Stimulated activated CD8-positive, alpha-beta memory T cell treated with anti-CD3 and anti-CD28 coated beads, Interleukin-4, amount 100 ng/mL, for 1 hour (primary cell): ENCODE results near the gene LCNL1.

ENCODE experiments used
- DNase-seq, 2 donors: peaks; one replicate each; pipeline ENCODE4 v3.0.0-alpha.2; 2020; ENCODE audit warnings: low read depth in 2 of 2, low spot score in 1 of 2

The LCNL1 gene

DNA sequence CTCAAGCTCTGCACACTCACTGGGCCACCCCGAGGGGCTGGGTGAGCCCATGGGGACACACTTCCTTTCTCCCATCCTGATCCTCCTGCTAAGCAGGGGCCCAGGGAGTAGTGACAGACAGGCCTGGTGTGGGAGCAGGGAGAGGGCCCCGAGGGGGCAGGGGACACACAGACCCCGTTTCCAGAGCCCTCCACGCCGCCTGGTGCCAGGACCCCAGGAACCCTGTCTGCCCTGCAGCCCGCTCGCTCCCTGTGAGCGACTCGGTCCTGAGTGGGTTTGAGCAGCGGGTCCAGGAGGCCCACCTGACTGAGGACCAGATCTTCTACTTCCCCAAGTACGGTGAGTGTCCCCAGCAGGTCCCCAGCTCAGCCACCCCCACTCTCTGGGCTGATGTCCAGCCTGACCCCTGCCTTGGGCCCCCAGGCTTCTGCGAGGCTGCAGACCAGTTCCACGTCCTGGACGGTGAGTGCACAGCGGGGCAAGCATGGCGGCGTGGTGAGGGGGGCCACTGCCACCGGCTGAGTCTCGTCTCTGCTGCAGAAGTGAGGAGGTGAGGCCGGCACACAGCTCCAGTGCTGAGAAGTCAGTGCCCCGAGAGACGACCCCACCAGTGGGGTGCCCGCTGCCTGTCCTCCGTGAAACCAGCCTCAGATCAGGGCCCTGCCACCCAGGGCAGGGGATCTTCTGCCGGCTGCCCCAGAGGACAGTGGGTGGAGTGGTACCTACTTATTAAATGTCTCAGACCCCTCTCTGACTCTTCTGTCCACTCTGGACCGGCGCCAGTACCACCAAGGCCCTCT is 36.4 kb upstream of the LCNL1 start:
- DNase-seq = no peak

DNA sequence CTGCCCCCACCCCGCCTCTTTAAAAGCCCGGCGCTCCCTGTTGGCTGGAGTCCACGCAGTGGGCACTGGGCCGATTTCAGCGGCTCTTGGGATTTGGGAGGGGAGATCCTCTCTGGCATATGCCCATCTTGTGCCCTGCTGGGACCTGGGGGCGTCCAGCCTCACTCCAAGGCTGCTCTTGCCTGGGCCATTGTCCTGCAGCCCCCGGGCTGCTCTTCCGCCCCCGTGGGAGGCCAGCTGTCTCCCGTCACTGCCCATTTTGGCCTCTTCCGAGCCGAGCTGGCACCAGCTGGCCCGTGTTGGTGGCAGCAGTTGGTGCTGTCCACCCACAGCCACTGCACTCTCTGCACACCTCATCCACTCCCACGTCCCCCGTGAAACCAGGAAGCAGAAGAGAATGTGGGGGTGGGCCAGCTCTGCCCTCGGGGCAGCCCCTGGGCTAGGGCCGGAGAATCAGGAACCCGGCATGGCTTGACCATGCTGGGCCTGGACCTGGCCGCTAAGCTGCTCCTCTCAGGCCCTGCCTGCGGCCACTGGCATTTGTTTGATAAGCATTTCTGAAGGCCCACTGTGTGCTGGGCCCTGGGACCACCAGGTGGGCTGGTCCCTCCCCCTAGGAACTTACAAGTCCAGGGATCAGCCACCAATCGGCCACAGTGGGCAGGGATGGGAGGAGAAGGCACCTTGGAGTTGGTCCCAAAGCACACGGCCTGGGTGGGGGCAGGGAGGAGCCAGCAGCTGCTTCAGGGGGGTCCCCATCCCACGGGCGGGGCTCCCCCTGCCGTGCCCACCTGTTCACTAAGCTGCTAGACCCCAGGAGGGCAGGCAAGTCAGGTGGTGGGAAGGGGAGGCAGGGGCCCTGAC is 35.5 kb upstream of the LCNL1 start:
- no peak for DNase-seq

DNA sequence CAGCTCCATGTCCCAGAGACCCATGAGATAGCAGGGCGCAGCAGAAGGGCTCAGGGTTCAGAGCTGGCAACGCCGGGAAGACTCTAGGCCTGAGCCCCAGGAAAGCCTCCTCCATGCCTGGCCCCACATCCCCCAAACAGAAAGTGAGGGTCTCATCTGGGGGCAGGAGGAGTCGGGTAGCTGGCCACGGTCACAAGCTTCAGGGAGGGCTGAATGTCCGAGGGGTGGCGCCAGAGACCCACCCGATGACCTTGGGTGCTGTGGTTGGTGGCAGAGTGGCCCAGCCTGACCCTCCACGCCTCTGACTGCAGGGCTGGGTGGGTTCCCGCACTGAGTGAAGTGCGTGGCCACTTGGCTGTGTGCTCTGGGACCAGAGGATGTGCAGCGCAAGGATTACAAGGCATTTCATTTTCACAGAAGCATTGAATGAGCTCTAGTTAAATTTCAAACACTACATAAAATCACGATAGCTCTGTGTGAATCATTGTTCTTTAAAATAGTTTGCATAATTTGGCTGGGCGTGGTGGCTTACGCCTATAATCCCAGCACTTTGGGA is 34.8 kb upstream of the LCNL1 start:
- no peak for DNase-seq

DNA sequence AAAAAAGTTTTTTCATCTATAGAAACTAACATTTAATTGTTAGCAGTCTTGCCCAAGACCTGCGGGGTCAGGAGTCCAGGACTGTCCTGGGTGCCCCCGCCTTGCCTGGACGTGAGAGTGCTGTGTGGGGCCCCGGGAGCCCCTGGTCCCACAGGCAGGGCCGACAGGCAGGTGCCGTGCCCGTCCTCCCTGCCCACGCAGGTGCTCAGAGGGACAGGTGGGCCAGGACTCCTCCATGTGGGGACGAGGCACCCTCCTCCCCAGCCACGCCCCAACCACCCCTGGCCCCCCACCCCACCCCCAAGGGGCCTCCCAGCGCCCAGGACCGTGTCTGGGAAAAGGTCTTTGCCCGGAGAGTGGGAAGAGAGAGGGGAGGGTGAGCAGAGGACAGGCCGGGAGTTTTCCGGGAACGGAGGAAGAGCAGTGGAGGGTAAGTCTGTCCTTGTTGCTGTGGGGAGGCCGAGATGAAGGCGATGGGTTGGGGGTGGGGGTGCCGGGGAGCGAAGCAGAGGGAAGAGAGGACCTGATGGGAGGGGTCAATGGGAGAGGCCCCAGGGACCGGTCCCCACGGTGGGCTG is 33.5 kb upstream of the LCNL1 start:
- DNase-seq = no peak

DNA sequence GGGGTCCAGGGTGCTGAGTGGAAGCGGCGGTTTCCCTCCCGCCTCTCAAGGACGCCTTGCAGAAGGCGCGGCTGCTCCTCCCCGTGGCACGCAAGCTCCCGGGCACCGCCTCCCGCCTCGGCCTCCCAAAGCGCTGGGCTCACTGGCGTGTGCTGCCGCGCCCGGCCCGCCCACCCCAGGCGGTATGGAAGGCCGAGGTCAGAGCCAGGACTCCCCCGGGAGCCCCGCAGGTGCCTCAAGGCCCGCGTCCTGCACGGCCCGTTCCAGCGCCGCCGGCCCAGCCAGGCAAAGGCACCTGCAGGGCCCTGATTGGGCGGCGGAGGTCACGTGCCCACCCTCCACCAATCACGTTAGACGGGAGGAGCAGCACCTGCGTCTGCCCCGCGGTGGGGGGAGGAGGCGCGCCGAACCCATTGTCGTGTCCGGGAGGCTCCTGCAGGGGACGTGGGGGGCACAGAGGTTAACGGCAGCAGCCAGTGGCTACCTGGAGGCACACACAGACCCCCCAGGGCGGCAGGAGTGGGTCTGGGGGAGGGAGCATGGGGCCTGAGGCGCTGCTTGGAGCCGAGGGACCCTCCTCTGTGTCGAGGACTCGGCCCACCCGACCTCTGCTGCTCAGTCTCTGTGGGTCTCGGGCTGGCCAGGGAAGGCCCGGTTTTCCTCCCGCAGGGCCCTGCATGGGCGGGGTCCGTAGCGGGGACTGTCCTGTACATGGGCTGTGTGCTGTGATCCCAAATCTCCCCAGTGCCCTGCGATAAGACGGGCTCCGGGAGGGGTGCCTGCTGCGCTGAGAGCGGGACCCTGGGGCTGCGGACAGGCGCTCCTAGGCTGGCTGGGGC is 32.8 kb upstream of the LCNL1 start:
- DNase-seq = peak; percentile 89 to 94

DNA sequence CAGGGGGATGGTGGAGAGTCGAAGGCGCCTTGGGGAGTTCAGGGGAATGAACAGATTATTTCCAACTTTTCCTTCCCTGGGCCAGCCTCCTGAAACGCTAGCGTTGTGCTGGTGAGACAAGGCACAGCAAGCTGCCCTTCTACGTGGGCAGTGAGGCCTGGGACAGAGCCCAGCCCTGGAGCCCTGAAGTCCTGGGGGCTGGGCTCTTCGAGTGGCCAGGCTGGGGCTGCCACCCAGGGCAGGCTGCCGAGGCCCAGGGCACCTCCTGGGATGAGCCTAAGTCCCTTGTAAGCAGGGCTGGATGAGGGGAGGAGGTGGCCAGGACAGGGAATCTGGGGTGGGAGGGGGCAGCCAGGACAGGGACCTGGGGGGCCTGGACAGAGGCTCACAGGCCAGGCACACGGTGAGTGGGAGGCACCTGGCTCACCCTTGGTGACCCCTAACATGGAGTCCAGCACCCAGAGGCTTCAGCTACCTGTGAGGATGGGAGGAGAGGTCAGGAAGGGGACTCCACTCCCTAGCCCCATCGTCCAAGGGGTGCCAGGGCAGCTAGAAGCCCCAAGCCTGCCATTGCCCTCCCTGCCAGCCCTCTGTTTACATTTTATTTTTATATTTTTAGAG is 32.0 kb upstream of the LCNL1 start:
- DNase-seq = no peak

DNA sequence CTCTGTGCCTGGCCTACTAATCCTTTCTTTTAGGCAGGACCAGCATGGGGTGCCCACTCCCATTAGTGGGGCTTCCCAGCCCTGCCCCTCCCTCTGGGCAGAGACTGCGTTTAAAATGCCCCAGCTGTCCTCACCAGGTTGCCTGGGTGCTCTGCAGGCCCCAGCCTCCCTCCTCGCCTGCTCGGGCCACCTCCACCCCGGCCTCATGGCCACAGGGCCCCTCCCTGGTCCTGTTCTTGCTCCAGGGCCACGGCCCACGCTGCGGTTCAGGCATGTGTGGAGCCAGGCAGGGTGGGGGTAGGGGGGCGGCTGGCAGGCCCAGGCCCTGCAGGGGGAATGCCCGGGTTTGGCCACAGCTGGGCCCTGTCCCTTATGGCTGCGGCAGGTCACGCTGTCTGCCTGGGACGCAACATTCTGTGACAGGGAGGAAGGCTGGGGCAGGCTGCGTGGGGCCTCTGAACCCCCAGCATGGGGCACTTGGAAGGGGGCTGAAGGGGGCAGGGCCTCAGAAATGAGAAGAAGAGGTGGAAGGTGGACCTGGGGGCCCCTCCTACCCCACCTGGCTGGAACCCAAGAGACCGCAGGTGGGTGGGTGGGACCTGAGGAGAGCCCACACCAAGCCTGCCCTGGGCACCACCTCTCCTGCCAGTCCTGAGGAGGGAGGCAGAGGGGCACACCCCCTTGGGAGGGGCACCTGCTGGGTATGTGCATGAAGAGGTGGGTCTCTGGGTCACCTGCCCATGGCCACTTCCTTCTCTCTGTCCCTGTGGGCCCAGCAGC is 31.1 kb upstream of the LCNL1 start, which contains the start of gene LCN12:
Gene LCN12 (plus strand): TSS at position 733 of the 780 bp plus-strand sequence. CDS start 55 bp downstream, outside the sequence.
- no peak for DNase-seq

DNA sequence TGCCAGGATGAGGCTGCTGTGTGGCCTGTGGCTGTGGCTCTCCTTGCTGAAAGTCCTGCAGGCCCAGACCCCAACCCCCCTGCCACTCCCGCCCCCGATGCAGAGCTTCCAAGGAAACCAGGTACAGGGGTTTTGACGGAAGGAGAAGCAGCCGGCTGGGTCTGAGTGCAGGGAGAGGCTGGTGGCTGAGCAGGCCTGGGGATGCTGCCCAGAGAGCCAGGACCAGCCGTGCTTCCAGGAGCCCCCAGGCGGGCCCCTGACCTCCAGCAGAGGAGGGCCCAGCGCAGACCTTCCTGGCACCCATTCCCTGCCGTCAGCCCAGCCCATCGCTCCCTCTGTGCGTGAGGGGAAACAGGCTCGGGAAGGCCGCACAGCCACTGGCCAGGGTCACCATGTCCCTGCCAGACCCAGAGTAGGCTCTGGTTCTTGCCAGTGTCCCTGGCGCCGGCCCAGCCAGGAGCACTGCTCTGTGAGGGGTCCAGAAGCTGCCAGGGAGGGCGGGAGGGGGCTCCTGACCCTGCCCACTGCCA is 30.4 kb upstream of the LCNL1 start:
- no peak for DNase-seq

DNA sequence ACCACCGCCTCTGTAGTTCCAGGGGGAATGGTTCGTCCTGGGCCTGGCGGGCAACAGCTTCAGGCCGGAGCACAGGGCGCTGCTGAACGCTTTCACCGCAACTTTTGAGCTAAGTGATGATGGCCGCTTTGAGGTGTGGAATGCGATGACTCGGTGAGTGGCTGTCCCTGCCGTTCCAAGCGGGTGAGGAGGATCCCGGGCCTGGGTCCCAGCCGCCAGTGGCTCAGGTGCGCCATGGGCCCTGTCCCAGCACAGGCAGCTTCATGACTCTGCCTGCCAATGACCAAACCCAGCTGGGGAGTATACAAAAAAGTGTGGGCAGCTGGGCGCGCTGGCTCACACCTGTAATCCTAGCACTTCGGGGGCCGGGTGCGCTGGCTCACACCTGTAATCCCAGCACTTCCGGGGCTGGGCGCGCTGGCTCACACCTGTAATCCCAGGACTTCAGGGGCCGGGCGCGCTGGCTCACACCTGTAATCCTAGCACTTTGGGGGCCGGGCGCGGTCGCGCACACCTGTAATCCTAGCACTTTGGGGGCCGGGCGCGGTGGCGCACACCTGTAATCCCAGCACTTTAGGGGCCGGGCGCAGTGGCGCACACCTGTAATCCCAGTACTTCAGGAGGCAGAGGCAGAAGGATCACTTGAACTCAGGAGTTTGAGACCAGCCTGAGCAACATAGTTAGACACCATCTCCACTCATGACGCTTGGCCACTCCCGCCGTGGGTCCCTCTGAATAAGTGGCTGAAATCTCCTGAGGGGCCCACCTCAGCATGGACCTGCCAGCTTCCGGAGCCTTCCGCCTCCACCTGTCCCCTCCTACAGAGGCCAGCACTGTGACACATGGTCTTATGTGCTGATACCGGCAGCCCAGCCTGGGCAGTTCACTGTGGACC is 29.7 kb upstream of the LCNL1 start:
- DNase-seq = no peak

DNA sequence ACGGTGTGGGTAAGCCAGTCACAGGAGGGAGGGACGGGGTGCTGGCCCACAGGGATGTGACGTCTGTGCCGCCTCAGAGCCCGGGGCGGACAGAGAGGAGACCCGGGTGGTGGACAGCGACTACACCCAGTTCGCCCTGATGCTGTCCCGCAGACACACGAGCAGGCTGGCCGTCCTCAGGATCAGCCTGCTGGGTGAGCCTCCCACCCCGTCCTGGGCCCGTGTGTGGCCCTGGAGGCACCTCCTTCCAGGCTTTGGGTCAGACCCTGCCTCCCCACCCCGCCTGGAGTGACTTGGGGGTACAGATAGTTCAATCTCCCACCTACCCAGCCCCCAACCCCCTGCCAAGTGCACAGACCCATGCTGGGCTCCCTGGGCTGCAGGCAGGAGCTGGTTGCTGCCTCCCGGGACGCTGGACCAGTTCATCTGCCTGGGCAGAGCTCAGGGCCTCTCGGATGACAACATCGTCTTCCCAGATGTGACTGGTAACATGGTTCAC is 29.0 kb upstream of the LCNL1 start:
- no peak for DNase-seq

DNA sequence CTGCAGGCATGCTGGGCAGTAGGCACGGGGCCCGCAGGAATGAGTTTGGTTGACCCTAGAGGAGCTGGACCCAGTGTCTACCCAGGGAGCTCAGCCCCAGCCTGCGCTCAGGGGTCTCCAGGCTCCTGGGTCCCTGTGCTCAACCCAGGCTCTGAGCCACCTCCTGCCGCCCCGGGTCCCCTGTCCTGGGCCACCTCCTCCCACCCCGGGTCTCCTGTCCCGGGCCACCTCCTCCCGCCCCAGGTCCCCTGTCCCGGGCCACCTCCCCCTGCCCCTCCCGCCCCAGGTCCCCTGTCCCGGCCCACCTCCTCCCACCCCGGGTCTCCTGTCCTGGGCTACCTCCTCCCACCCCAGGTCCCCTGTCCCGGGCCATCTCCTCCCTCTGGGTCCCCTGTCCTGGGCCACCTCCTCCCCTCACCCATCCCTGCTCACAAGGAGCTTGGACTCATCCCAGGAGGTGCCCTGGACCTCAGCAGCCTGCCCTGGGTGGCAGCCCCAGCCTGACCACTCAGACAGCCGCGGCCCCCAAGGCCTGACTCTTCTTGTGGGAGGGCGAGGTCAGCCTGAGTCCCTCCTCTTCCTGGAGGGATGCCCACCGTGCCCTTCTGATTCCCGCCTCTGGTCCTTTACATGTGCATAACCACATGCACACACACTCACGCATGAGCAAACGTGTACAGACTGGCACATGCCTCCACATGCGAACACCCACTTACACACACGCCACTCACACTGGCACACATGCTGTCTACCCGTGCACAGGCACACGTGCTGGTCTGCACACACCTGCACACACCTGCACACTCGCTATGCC is 28.3 kb upstream of the LCNL1 start:
- DNase-seq = no peak

DNA sequence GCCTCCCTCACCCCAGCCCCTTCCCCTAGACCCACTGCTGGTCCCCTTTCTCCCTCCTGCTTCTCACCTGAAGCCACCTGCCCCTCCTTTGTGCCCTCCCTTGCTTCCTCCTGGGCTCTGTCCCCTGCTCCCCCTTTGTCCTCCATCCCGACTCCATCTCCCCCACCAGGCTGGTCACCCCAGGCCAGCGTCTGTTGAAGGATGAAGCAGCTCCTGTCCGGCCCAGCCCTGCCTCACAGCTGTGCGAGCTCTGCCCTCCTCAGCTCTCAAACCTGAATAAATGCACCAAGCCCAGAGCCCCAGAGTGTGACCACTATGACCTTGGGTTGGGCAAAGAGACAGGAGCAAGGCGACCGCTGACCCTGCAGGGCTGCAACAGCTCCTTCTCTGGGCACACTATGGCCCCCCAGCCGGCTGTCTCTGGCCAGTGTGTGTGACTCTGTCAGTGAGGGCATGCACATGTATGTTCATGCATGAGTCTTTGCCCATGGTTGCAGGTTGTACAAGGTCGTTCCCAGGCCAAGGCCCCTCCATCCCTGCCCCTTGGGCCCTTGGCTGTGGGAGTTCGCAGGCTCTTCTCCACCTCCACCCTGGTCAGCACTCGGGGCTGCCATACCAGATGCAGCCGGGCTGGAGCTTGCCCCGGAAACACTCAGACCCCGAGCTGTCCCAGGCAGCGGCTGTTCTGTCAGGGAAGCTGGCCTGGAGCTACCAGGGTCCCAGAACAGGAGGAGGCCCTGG is 27.4 kb upstream of the LCNL1 start:
- no peak for DNase-seq

DNA sequence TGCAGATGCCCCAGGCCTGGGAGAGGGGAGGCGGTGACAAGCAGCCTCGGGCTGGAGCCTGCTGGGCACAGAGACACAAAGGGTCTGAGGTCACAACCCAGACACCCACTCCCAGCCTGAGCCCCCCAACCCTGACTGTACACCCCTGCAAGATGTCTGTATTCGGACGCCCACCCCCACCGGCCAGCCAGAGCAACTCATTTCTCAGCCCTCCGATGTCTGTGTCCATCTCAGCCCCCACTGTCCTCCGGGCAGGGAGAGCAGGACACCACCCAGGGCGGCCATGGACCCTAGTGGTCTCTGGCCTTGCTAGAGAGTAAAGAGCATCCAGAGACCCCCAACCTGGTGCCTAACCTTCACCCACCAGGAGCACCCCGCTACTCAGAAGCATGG is 26.9 kb upstream of the LCNL1 start:
- DNase-seq = no peak

DNA sequence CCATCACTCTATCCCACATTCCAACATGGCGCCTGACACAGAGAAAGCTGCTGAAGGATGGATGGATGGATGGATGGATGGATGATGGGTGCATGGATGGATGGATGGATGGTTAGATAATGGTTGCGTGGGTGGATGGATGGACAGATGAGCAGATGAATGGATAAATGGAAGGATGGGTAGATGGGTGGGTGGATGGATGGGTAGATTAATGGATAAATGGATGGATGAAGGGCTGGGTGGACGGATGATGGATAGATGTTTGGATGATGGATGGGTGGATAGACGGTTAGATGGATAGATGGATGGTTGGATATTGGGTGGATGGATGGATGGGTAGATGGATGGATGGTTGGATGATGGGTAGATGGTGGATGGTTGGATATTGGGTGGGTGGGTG is 26.2 kb upstream of the LCNL1 start:
- no peak for DNase-seq

DNA sequence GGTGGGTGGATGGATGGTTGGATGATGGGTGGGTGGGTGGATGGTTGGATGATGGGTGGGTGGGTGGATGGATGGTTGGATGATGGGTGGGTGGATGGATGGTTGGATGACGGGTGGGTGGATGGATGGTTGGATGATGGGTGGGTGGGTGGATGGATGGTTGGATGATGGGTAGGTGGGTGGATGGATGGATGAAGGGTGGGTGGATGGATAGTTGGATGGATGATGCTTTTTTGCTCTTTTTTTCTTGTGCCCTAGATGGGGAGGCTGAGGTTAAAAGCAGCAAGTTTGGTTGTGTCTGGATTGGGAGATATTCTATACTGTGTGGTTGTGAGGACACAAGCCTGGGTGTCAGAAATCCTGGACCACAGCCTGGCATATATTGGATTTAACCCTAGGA is 25.3 kb upstream of the LCNL1 start:
- DNase-seq = no peak

DNA sequence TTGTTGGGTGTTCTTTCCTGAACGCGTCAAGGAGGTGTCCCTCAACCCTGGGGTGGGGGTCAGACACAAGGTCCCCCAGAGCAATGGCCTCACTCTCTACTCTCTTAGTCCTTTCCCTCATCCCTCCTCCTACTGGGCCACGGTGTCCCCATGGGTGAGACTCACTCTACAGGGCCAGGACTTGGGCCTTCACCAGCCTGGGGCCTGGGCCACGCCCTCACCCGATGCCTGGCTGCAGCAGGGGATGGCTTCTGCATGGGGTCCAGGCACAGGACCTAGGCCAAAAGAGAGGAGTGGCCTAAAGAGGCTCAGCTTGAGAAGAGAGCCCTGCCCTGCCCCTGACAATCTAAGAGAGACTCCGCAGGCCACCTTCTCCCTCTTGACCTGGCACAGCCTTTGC is 24.9 kb upstream of the LCNL1 start:
- DNase-seq = no peak

DNA sequence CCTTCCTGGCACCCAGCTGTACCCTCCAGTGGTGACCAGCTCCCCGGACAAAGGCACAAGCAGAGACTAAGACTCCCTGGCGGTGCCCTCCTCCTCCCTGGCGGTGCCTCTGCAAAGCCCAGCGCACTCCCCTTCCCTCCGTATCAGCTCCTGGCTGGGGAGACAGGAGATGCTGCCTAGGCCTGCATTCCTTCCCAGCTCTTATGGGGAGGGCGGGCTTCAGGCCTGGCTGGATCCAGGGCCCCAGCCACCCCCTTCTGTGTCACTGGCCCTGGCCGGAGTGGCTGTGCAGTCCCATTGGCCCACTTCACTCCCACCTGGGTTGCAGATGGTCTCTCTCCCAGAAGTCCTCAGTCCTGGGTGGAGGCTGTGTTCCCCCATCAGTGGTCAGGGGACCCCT is 24.3 kb upstream of the LCNL1 start:
- no peak for DNase-seq
